Measurements from ENCODE around the gene CNTN2. TPM values are rescaled to one million over a fixed set of nuclear protein-coding genes. Genes with fewer than 3 reads are reported as not detected.

CNTN2 gene
- total and polyA plus RNA-seq, 2 donors (not counting 1 experiment from before 2014, with no cell fraction given) = not detected

DNA sequence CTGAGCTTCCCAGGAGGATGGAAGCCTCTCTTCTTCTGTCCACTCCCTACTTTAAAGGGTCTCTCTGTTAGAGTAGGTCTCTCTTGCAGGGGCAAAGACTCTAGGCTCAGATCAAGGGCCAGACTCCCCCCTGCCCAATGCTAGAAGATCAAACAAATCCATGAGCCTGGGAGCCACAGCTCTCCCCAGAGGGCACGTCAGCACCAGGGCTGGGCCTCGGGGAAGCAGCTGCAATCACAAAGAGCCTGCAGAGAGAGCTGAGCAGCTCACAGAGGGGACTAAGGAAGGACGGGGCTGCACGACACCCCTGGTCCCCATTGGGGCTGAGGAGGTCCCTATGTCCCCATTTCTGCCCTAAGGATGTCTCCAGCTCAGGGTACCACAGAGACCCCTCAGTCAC lies 3.9 kb downstream of the CNTN2 start:
- DNase-seq (ENCODE audit: low read depth in 2 of 2) = no peak
- Histone ChIP-seq H3K9me3 (ENCODE audit: control insufficient read depth, insufficient read depth, low read depth, low read length) (no peaks in the 10 kb centered on the region), H2AFZ (ENCODE audit: low read length) (no peak overlapping the region), H3K4me2 (ENCODE audit: extremely low read depth, insufficient read depth, low read length) (no peak overlapping the region), H3K4me3 (replicated peaks in 1 of 4; ENCODE audit: control extremely low read depth in 1 of 4, insufficient read depth in 1 of 4, low read depth in 3 of 4, low read length in 4 of 4) (no peak overlapping the region), H3K36me3 (ENCODE audit: control insufficient read depth, insufficient read depth, low read length) (no peaks in the 10 kb centered on the region), H3K79me2 (ENCODE audit: control insufficient read depth, insufficient read depth, low read length) (no peaks in the 10 kb centered on the region), H3K9ac (ENCODE audit: insufficient read depth, low read length) (no peak overlapping the region), H3K27ac (ENCODE audit: insufficient read depth, low read length) (no peak overlapping the region), H4K20me1 (ENCODE audit: control insufficient read depth, extremely low read depth, insufficient read depth, low read length) (no peaks in the 10 kb centered on the region), H3K4me1 (ENCODE audit: control insufficient read depth, extremely low read depth, insufficient read depth, low read length) (no peaks in the 10 kb centered on the region), H3K27me3 (ENCODE audit: control insufficient read depth, insufficient read depth, low read length) (peaks cover 23% of the 10 kb centered on the region)
- TF ChIP-seq, protein P1, sequence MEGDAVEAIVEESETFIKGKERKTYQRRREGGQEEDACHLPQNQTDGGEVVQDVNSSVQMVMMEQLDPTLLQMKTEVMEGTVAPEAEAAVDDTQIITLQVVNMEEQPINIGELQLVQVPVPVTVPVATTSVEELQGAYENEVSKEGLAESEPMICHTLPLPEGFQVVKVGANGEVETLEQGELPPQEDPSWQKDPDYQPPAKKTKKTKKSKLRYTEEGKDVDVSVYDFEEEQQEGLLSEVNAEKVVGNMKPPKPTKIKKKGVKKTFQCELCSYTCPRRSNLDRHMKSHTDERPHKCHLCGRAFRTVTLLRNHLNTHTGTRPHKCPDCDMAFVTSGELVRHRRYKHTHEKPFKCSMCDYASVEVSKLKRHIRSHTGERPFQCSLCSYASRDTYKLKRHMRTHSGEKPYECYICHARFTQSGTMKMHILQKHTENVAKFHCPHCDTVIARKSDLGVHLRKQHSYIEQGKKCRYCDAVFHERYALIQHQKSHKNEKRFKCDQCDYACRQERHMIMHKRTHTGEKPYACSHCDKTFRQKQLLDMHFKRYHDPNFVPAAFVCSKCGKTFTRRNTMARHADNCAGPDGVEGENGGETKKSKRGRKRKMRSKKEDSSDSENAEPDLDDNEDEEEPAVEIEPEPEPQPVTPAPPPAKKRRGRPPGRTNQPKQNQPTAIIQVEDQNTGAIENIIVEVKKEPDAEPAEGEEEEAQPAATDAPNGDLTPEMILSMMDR (conservative IDR thresholded peaks at IDR 0.05 in 1 of 2, IDR thresholded peaks at IDR 0.05 in 1 of 2; ENCODE audit: low read depth in 1 of 2, low read length in 2 of 2) = no peak
- TF ChIP-seq EZH2 (IDR thresholded peaks at IDR 0.05; ENCODE audit: low read length, missing control alignments) = no peak

- no peaks in the 10 kb centered on the region for H3K9me3 ChIP-seq (ENCODE audit: control insufficient read depth, insufficient read depth, low read depth, low read length)
- H3K4me1 ChIP-seq (ENCODE audit: control insufficient read depth, extremely low read depth, insufficient read depth, low read length) = no peaks in the 10 kb centered on the region
- H3K27me3 ChIP-seq (ENCODE audit: control insufficient read depth, insufficient read depth, low read length) = peaks cover 18% of the 10 kb centered on the region
- no peak overlapping the region for H3K27ac ChIP-seq (ENCODE audit: insufficient read depth, low read length)
- H3K9ac ChIP-seq (ENCODE audit: insufficient read depth, low read length) = no peak overlapping the region
- no peak for DNase-seq (ENCODE audit: low read depth in 2 of 2)
- no peak overlapping the region for H3K4me2 ChIP-seq (ENCODE audit: extremely low read depth, insufficient read depth, low read length)
- no peaks in the 10 kb centered on the region for H4K20me1 ChIP-seq (ENCODE audit: control insufficient read depth, extremely low read depth, insufficient read depth, low read length)
- H3K79me2 ChIP-seq (ENCODE audit: control insufficient read depth, insufficient read depth, low read length) = no peaks in the 10 kb centered on the region
- no peaks in the 10 kb centered on the region for H3K36me3 ChIP-seq (ENCODE audit: control insufficient read depth, insufficient read depth, low read length)
- TF ChIP-seq EZH2 (IDR thresholded peaks at IDR 0.05; ENCODE audit: low read length, missing control alignments) = no peak
- TF ChIP-seq, protein P1 (conservative IDR thresholded peaks at IDR 0.05 in 1 of 2, IDR thresholded peaks at IDR 0.05 in 1 of 2; ENCODE audit: low read depth in 1 of 2, low read length in 2 of 2) = no peak
- H3K4me3 ChIP-seq (replicated peaks in 1 of 4; ENCODE audit: control extremely low read depth in 1 of 4, insufficient read depth in 1 of 4, low read depth in 3 of 4, low read length in 4 of 4) = no peak overlapping the region
- no peak overlapping the region for H2AFZ ChIP-seq (ENCODE audit: low read length)
These were observed 4.8 kb downstream of the CNTN2 start for GRCh38 chr1:205047764-205048231.

DNA sequence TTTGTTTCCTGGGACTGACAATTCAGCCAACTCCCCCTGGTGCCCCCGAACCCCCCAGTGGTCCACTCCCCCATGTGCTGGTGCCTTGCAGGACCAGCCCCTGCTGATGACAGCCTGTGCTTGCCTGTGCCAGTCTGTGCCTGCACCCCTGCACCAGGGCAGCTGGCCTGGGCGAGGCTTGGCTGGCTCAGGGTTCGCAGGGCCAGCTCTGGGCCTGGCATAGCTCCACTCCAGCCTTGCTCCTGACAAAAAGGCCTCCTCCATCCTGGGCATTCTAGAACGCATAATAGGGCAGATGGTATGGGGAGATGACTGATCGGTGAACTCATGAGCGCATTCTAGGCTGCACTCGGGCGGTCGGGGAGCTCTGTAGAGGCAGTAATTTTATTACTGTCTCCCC lies 5.4 kb downstream of the CNTN2 start:
- H3K4me2 ChIP-seq (ENCODE audit: extremely low read depth, insufficient read depth, low read length) = no peak overlapping the region
- no peak for TF ChIP-seq EZH2 (IDR thresholded peaks at IDR 0.05; ENCODE audit: low read length, missing control alignments)
- TF ChIP-seq, protein P1 (conservative IDR thresholded peaks at IDR 0.05 in 1 of 2, IDR thresholded peaks at IDR 0.05 in 1 of 2; ENCODE audit: low read depth in 1 of 2, low read length in 2 of 2) = no peak
- no peaks in the 10 kb centered on the region for H3K36me3 ChIP-seq (ENCODE audit: control insufficient read depth, insufficient read depth, low read length)
- H3K4me3 ChIP-seq (replicated peaks in 1 of 4; ENCODE audit: control extremely low read depth in 1 of 4, insufficient read depth in 1 of 4, low read depth in 3 of 4, low read length in 4 of 4) = no peak overlapping the region
- H3K79me2 ChIP-seq (ENCODE audit: control insufficient read depth, insufficient read depth, low read length) = no peaks in the 10 kb centered on the region
- DNase-seq (ENCODE audit: low read depth in 2 of 2) = no peak
- H3K27ac ChIP-seq (ENCODE audit: insufficient read depth, low read length) = no peak overlapping the region
- H4K20me1 ChIP-seq (ENCODE audit: control insufficient read depth, extremely low read depth, insufficient read depth, low read length) = no peaks in the 10 kb centered on the region
- H3K9ac ChIP-seq (ENCODE audit: insufficient read depth, low read length) = no peak overlapping the region
- H3K9me3 ChIP-seq (ENCODE audit: control insufficient read depth, insufficient read depth, low read depth, low read length) = no peaks in the 10 kb centered on the region
- H2AFZ ChIP-seq (ENCODE audit: low read length) = no peak overlapping the region
- H3K27me3 ChIP-seq (ENCODE audit: control insufficient read depth, insufficient read depth, low read length) = peaks cover 19% of the 10 kb centered on the region
- H3K4me1 ChIP-seq (ENCODE audit: control insufficient read depth, extremely low read depth, insufficient read depth, low read length) = no peaks in the 10 kb centered on the region

Measured in fibroblast of lung (primary cell).